GM19193 (cell line): ENCODE results near the gene RPL10.

Experiments
- POLR2A ChIP-seq: IDR thresholded peaks from 4 replicates; pipeline ENCODE4 v1.6.1; 2011; ENCODE audit not compliant: insufficient read depth, insufficient read length; ENCODE audit errors: extremely low read depth

The RPL10 gene

GRCh38 chrX:154380153-154380552 is 18.0 kb upstream of the RPL10 start:
- TF ChIP-seq POLR2A = no peak

- TF ChIP-seq POLR2A = no peak
These were observed 17.4 kb upstream of the RPL10 start for GRCh38 chrX:154380787-154381186.

GRCh38 chrX:154381271-154381670 is 16.9 kb upstream of the RPL10 start:
- no peak for TF ChIP-seq POLR2A

- no peak for TF ChIP-seq POLR2A
These were observed 15.6 kb upstream of the RPL10 start for GRCh38 chrX:154382483-154383069.

GRCh38 chrX:154383359-154384283 is 14.6 kb upstream of the RPL10 start:
- TF ChIP-seq POLR2A = no peak

- TF ChIP-seq POLR2A = no peak
These were observed 13.8 kb upstream of the RPL10 start for GRCh38 chrX:154384284-154384892.

- no peak for TF ChIP-seq POLR2A
These were observed 947 bp upstream of the RPL10 start for GRCh38 chrX:154396973-154397887.

- no peak for TF ChIP-seq POLR2A
These were observed 720 bp downstream of the RPL10 start for GRCh38 chrX:154398668-154399526.

- no peak for TF ChIP-seq POLR2A
These were observed 1.6 kb downstream of the RPL10 start for GRCh38 chrX:154399527-154400368.

- TF ChIP-seq POLR2A = peak; percentile 67
These were observed 3.0 kb downstream of the RPL10 start for GRCh38 chrX:154401045-154401799.

- no peak for TF ChIP-seq POLR2A
These were observed 3.9 kb downstream of the RPL10 start for GRCh38 chrX:154401918-154402621.
